ENCODE results near the gene SLC17A4.

SLC17A4 gene, protein sequence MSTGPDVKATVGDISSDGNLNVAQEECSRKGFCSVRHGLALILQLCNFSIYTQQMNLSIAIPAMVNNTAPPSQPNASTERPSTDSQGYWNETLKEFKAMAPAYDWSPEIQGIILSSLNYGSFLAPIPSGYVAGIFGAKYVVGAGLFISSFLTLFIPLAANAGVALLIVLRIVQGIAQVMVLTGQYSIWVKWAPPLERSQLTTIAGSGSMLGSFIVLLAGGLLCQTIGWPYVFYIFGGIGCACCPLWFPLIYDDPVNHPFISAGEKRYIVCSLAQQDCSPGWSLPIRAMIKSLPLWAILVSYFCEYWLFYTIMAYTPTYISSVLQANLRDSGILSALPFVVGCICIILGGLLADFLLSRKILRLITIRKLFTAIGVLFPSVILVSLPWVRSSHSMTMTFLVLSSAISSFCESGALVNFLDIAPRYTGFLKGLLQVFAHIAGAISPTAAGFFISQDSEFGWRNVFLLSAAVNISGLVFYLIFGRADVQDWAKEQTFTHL

DNA sequence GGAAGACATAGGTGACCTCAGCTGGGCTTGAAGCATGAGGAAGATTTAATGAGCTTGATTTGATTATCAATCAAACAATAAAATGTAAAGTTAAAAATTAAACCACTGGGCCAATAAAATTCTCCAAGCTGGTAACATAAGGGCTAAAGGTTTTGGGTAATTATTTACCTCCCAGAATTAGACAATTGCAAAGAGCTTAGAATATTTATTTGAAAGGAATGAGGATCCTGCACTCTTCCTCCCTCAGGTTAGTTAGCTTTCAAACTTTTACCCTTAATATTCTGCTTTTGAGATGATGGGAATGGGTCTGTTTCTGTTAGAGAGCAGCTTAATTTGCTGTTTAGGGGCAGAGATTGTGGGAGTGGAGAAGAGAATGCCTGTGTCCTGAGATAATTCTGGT is at the start of gene SLC17A4:
Gene SLC17A4, plus strand, starts transcription at position 208 of the 400 bp plus-strand sequence. CDS start 7,221 bp downstream, outside the sequence.
- Mint-ChIP-seq H3K4me3 (no peak within 1 kb of the TSS), H3K27ac (no peak within 1 kb of the TSS), H3K36me3 (ENCODE audit: low read depth) (no peaks in the 10 kb centered on the region), H3K4me1 (ENCODE audit: low read depth) (no peaks in the 10 kb centered on the region), H3K9me3 (no peaks in the 10 kb centered on the region), H3K27me3 (ENCODE audit: low read depth) (peaks cover 22% of the 10 kb centered on the region)

DNA sequence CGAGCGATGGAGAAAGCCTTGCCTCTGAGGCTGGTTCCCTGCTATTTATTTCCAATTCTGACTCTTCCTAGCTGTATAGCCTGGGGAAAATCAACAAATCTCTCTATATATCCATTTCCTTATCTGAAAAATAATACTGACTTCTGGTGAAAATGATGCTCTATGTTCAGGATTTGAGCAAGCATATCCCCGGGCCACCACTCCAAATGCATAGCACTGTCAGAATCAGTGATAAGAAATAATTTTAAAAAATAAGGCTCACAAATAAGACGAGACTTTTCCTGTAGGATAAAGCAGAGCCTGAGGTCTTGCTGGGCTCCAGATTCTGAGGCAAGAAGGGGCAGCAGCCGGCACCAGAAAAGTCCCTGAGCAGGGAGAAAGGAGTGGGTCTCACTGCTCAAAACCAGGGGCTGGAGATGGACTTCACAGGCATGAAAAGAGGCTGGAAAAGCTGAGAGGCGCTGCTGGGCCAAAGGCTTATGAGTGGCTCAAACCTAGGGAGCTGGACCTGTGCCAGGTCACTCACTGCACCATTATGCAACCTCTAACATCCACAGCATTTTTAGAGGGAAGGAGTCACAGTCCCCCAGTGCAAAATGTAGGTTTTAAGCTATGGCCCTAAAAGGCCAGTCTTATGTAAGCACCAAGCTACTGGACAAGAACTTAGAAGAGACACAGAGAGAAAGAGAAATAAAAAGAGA is 48.1 kb upstream of the SLC17A4 start:
- peaks cover 27% of the 10 kb centered on the region for H3K27me3 Mint-ChIP-seq (ENCODE audit: low read depth)
- no peaks in the 10 kb centered on the region for H3K4me1 Mint-ChIP-seq (ENCODE audit: low read depth)
- H3K9me3 Mint-ChIP-seq, result no peaks in the 10 kb centered on the region
- no peak overlapping the region for H3K4me3 Mint-ChIP-seq
- H3K36me3 Mint-ChIP-seq (ENCODE audit: low read depth), result no peaks in the 10 kb centered on the region
- no peak overlapping the region for H3K27ac Mint-ChIP-seq

DNA sequence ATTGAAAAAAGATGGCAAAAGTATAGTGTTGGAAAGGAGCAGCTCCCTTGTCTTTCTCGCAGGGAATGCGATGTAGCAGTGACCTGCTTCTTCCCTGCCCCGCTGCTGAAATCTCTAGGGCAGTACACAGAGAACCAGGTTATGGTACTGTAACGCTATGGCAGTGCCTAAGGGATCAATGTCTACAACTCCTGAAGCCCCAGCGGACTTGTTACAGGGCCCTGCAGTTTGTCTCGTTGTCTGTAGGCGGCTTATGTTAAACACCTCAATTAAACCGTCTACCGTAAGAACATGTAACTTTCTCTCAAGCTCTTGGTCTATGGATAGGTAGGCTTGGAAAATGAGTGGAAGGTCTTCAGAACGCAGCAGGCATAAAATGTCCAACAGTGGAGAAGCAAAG is 44.8 kb upstream of the SLC17A4 start:
- Mint-ChIP-seq H3K36me3 (ENCODE audit: low read depth) (no peaks in the 10 kb centered on the region), H3K27me3 (ENCODE audit: low read depth) (peaks cover 15% of the 10 kb centered on the region), H3K4me3 (no peak overlapping the region), H3K27ac (no peak overlapping the region), H3K9me3 (no peaks in the 10 kb centered on the region), H3K4me1 (ENCODE audit: low read depth) (no peaks in the 10 kb centered on the region)

DNA sequence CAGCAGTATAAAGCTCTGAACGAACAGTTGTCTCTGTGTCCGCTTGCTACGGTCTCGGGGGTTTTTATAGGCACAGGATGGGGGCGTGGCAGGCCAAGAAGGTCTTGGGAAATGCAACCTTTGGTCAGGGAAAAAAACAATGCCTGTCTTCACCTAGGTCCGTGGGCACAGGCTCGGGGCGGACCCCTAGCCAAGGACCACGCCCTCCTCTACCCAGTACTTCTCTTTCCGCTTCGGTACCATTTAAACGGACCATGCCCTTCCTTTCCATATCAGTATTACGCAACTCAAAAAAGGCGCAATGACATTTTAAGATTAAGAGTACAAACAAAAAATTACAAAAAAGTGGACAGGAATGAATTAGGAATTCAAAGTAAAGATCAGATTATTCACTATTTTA is 44.3 kb upstream of the SLC17A4 start:
- H3K9me3 Mint-ChIP-seq, result no peaks in the 10 kb centered on the region
- peaks cover 16% of the 10 kb centered on the region for H3K27me3 Mint-ChIP-seq (ENCODE audit: low read depth)
- no peak overlapping the region for H3K4me3 Mint-ChIP-seq
- no peak overlapping the region for H3K27ac Mint-ChIP-seq
- H3K4me1 Mint-ChIP-seq (ENCODE audit: low read depth), result no peaks in the 10 kb centered on the region
- no peaks in the 10 kb centered on the region for H3K36me3 Mint-ChIP-seq (ENCODE audit: low read depth)

DNA sequence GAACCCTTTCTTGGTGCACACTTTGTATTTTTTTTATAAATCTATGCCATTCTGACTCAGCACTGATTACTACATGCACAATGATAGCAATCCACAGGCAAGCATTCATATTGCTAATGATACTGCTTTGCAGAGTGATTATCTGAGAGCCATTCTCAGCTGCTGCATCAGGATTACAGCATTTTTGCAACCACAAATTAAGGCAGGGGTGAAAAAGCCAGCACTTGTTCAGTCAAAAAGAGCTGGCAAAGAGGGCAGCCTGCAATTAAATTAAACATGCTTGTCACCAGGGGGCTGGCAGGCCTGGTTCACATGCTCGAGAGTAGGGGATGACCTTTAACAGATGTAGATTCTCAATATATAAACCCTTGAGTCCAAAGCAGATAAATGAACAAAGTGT is 40.7 kb upstream of the SLC17A4 start:
- Mint-ChIP-seq H3K27ac (no peak overlapping the region), H3K27me3 (ENCODE audit: low read depth) (peaks cover 6% of the 10 kb centered on the region), H3K9me3 (no peaks in the 10 kb centered on the region), H3K36me3 (ENCODE audit: low read depth) (no peaks in the 10 kb centered on the region), H3K4me3 (no peak overlapping the region), H3K4me1 (ENCODE audit: low read depth) (no peaks in the 10 kb centered on the region)

DNA sequence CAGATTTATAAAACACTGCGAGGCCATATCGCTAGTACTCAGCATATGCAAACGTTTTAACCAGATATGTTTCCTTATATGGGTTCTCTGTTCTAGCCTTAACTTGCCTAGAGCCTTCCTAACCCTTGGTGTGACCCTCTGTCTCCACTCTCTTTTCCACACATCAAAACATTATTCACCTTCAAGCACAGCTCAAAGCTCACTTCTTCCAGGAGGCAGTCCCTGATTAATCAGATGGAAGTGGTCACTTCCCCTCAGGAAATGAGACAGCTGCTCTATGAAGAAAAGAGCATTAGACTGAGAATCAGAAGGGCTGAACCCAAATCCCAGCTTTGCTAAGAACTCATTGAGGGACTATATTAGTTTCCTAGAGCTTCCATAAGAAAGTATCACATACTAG is 39.8 kb upstream of the SLC17A4 start:
- H3K36me3 Mint-ChIP-seq (ENCODE audit: low read depth), result no peaks in the 10 kb centered on the region
- H3K4me3 Mint-ChIP-seq, result no peak overlapping the region
- H3K4me1 Mint-ChIP-seq (ENCODE audit: low read depth), result no peaks in the 10 kb centered on the region
- H3K9me3 Mint-ChIP-seq, result no peaks in the 10 kb centered on the region
- H3K27ac Mint-ChIP-seq, result no peak overlapping the region
- H3K27me3 Mint-ChIP-seq (ENCODE audit: low read depth), result peaks cover 6% of the 10 kb centered on the region

DNA sequence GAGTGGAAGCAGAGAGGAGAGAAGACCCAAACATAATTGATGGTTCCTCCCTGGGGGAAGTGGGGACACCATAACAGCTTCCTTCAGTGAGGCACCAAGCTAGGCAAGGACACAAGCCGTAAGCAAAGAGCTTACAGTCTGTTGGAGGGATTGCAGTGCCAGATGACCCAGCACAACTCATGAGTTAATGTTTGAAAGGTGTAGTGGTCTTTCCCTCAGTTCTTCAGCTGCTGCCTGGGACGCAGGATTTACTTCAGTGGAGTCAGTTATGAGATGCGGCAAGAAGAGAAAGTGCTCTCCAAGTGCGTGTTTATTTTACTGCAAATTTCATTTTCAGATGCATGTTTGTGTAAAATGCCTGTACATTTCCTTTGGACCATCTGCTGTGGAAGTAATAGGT is 38.7 kb upstream of the SLC17A4 start:
- no peaks in the 10 kb centered on the region for H3K4me1 Mint-ChIP-seq (ENCODE audit: low read depth)
- no peaks in the 10 kb centered on the region for H3K36me3 Mint-ChIP-seq (ENCODE audit: low read depth)
- H3K4me3 Mint-ChIP-seq, result no peak overlapping the region
- H3K9me3 Mint-ChIP-seq, result no peaks in the 10 kb centered on the region
- peaks cover 6% of the 10 kb centered on the region for H3K27me3 Mint-ChIP-seq (ENCODE audit: low read depth)
- H3K27ac Mint-ChIP-seq, result no peak overlapping the region

DNA sequence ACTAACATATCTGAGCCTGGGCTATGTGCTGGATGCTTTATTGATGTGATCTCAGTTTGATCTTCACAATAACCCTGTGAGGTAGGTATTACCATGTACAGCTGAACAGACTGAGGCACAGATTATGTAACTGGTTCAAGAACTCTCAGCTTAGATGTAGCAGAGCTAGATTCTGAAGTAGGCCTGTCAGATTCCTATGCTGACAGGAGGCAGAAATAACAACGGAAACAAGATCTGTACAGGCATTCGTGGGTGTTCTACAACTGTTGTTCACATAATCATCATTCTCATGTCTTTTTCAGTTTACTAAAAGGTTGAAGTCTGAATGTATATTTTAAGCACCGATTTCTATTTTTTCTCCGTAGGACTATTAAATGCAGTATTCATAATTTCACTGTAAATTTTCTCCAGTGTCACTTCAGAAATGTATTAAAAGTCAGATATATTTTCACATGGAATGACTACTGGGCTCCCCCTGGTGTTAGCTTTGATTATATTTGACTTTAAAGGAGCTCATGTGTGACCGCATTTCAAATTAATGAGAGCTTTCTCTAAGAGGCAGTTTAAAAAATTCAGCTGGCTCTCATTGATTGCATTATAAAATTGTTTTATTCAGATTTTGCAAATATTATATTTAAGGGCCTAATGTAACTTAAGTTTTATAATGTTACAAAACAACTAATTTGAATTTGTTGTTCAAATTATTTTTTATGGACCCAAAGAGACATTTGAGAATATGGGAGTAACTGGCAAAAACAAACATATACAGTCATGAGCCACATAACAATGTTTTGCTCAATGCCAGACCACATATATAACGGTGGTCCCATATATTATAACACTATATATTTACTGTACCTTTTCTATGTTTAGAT is 36.4 kb upstream of the SLC17A4 start:
- H3K36me3 Mint-ChIP-seq (ENCODE audit: low read depth), result no peaks in the 10 kb centered on the region
- H3K9me3 Mint-ChIP-seq, result no peaks in the 10 kb centered on the region
- H3K4me3 Mint-ChIP-seq, result no peak overlapping the region
- H3K27me3 Mint-ChIP-seq (ENCODE audit: low read depth), result peaks cover 15% of the 10 kb centered on the region
- H3K27ac Mint-ChIP-seq, result no peak overlapping the region
- no peaks in the 10 kb centered on the region for H3K4me1 Mint-ChIP-seq (ENCODE audit: low read depth)

DNA sequence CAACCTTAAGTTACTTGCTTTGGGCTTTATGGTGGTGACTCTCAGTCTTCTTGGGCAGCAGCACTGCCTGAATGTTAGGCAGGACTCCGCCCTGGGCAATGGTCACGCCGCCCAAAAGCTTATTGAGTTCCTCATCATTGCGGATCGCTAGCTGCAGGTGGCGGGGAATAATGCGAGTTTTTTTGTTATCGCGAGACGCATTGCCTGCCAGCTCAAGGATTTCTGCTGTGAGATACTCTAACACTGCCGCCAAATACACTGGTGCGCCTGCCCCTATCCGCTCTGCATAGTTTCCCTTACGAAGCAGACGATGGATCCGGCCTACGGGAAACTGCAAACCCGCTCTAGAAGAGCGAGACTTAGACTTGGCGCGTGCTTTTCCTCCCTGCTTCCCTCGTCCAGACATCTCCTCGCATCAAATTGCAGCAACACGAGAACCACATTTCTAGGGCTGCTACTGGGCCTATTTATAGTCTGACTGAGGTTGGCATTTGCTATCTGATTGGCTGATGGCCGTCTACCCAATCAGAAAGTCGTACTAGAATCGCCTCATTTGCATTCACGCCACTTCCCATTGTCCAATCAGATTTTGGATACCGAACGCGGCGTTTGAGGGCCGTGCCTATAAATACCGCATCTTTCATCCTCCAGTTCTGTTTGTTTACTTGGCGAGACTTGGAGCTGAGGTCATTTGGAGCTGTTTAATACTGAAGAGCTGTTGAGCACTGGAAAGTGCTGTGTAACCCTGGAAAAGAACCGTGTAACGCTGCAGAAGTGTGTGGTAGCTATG is 28.2 kb upstream of the SLC17A4 start:
- H3K36me3 Mint-ChIP-seq (ENCODE audit: low read depth), result no peaks in the 10 kb centered on the region
- H3K27ac Mint-ChIP-seq, result no peak overlapping the region
- no peaks in the 10 kb centered on the region for H3K9me3 Mint-ChIP-seq
- H3K4me3 Mint-ChIP-seq, result no peak overlapping the region
- H3K27me3 Mint-ChIP-seq (ENCODE audit: low read depth), result peaks cover 14% of the 10 kb centered on the region
- no peaks in the 10 kb centered on the region for H3K4me1 Mint-ChIP-seq (ENCODE audit: low read depth)

DNA sequence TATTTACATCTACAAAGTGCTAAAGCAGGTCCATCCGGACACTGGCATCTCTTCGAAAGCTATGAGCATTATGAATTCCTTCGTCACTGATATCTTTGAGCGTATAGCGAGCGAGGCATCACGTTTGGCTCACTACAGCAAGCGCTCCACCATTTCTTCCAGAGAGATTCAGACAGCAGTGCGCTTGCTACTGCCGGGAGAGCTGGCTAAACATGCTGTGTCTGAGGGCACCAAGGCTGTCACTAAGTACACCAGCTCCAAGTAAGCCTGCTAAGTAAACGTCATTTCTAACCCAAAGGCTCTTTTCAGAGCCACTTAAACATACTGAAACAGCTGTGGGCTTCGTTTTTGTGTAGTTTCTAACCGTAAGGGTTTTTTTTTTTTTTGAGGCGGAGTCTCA is 27.5 kb upstream of the SLC17A4 start:
- Mint-ChIP-seq H3K27ac (no peak overlapping the region), H3K4me3 (no peak overlapping the region), H3K27me3 (ENCODE audit: low read depth) (peaks cover 16% of the 10 kb centered on the region), H3K4me1 (ENCODE audit: low read depth) (no peaks in the 10 kb centered on the region), H3K9me3 (no peaks in the 10 kb centered on the region), H3K36me3 (ENCODE audit: low read depth) (no peaks in the 10 kb centered on the region)

DNA sequence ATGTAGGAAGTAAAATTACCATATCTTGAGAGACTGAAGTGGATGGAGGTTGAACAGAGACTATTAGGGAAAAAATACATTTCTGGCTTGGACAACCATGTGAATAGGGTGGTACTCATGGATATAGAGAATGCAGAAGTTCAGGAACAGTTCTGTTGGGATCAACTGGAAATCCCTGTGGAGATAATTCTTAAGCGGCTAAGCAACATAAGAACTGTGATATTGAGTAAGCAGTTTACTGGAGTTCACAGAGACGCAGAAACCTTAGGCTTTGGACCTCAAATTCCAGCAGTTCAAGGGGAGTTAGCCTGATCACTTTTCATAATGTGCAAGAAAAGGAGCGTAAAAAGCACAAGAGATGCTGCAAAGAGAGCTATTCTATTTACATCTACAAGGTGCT is 23.6 kb upstream of the SLC17A4 start:
- H3K9me3 Mint-ChIP-seq, result no peaks in the 10 kb centered on the region
- H3K4me3 Mint-ChIP-seq, result no peak overlapping the region
- H3K4me1 Mint-ChIP-seq (ENCODE audit: low read depth), result no peaks in the 10 kb centered on the region
- H3K27ac Mint-ChIP-seq, result no peak overlapping the region
- H3K27me3 Mint-ChIP-seq (ENCODE audit: low read depth), result peaks cover 37% of the 10 kb centered on the region
- no peaks in the 10 kb centered on the region for H3K36me3 Mint-ChIP-seq (ENCODE audit: low read depth)

DNA sequence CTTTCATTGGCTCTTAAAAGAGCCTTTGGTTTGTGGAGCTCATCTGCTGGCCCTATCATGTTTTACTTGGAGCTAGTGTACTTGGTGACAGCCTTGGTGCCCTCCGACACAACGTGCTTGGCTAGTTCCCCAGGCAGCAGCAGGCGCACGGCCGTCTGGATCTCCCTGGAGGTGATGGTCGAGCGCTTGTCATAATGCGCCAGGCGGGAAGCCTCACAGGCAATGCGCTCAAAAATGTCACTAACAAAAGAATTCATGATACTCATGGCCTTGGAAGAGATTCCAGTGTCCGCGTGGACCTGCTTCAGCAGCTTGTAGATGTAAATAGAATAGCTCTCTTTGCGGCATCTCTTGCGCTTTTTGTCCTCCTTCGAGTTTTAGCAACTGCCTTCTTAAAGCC is 22.8 kb upstream of the SLC17A4 start:
- Mint-ChIP-seq H3K36me3 (ENCODE audit: low read depth) (no peaks in the 10 kb centered on the region), H3K9me3 (peaks cover 5% of the 10 kb centered on the region), H3K27me3 (ENCODE audit: low read depth) (peaks cover 44% of the 10 kb centered on the region), H3K4me1 (ENCODE audit: low read depth) (no peaks in the 10 kb centered on the region), H3K27ac (no peak overlapping the region), H3K4me3 (no peak overlapping the region)

DNA sequence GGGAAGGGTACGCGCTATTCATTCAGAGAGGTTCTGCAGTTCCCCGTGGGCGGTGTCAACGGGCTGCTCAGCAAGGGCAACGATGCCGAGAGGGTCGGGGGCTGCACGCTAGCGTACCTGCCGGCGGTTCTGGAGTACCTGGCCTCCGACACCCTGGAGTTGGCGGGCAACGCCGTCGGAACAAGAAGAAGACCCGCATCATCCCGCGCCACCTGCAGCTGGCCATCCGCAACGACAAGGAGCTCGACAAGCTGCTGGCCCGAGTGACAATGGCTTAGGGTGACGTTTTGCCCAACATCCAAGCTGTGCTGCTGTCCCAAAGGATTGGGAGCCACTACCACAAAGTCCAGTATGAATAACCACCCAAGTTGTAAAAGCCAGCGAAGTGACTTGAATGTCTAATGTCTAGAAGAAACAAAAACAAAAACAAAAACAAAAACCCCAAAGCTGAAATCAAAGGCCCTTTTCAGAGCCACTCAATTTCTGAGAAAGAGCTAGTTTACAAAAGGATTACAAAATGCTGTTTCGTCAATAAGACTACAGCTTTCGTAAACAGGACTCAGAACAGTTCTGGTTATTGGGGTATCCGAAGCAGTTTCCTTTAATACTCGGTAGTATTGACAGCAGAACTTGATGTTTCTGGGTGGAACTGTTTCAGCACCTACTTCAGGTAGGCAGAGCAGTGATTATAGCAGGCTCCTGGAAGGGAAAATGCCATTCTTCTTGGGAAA is 21.9 kb upstream of the SLC17A4 start:
- H3K9me3 Mint-ChIP-seq, result peaks cover 14% of the 10 kb centered on the region
- no peaks in the 10 kb centered on the region for H3K36me3 Mint-ChIP-seq (ENCODE audit: low read depth)
- H3K27me3 Mint-ChIP-seq (ENCODE audit: low read depth), result peaks cover 52% of the 10 kb centered on the region
- no peaks in the 10 kb centered on the region for H3K4me1 Mint-ChIP-seq (ENCODE audit: low read depth)
- H3K4me3 Mint-ChIP-seq, result no peak overlapping the region
- no peak overlapping the region for H3K27ac Mint-ChIP-seq

Data from T-helper 1 cell treated with Interleukin-12 subunit alpha and Interleukin-12 subunit beta and Interleukin-4 antibody, amounts not matched to agents 30 μg/mL and 1 μg/mL, for 36 hours (primary cell).